Activated T-helper 9 cell treated with anti-CD3 and anti-CD28 coated beads, Interleukin-2, amount 50 U/mL, for 16 hours (primary cell): ENCODE measurements around the gene PNKP.

ENCODE experiments used
- DNase-seq: peaks from one replicate; pipeline ENCODE4 v3.0.0-alpha.2; 2020; ENCODE audit warnings: low read depth

PNKP gene

GRCh38 chr19:49890349-49891311 is 23.3 kb upstream of the PNKP start:
- DNase-seq = peak; percentile 66

GRCh38 chr19:49889687-49890348 is 22.4 kb upstream of the PNKP start:
- peak; percentile 65 for DNase-seq

- DNase-seq = no peak
Measured at GRCh38 chr19:49889038-49889686, 21.8 kb upstream of the PNKP start.

GRCh38 chr19:49888510-49888824 is 21.1 kb upstream of the PNKP start:
- DNase-seq = no peak

GRCh38 chr19:49887665-49888509 is 20.5 kb upstream of the PNKP start:
- DNase-seq = no peak

- no peak for DNase-seq
Measured at GRCh38 chr19:49887037-49887664, 19.8 kb upstream of the PNKP start.

- no peak for DNase-seq
Measured at GRCh38 chr19:49884760-49885159, 17.4 kb upstream of the PNKP start.

- no peak for DNase-seq
Measured at GRCh38 chr19:49884109-49884508, 16.7 kb upstream of the PNKP start.

- no peak for DNase-seq
Measured at GRCh38 chr19:49883094-49883493, 15.7 kb upstream of the PNKP start.

GRCh38 chr19:49882643-49883042 is 15.3 kb upstream of the PNKP start:
- no peak for DNase-seq

- no peak for DNase-seq
Measured at GRCh38 chr19:49881672-49882394, 14.5 kb upstream of the PNKP start.

GRCh38 chr19:49881186-49881585 is 13.8 kb upstream of the PNKP start:
- DNase-seq = no peak

GRCh38 chr19:49880162-49880869 is 12.9 kb upstream of the PNKP start:
- no peak for DNase-seq

- no peak for DNase-seq
Measured at GRCh38 chr19:49879243-49879963, 12.0 kb upstream of the PNKP start.

GRCh38 chr19:49878744-49879070 is 11.3 kb upstream of the PNKP start:
- no peak for DNase-seq

- DNase-seq = peak; percentile 97
Measured at GRCh38 chr19:49877879-49878743, 10.7 kb upstream of the PNKP start.

GRCh38 chr19:49877020-49877878 is 9.9 kb upstream of the PNKP start, which contains the start of the genes AKT1S1 and TBC1D17:
TSS of gene AKT1S1 (minus strand) at chr19:49877355. CDS start at chr19:49873295, 4,060 bp downstream.
TSS of gene TBC1D17 (plus strand) at chr19:49877702. CDS start at chr19:49877724, 22 bp downstream.
- peak; percentile 96 for DNase-seq
